H9 (cell line): Measurements from ENCODE around the gene HEPN1. TPM values are rescaled to one million over a fixed set of nuclear protein-coding genes. Genes with fewer than 3 reads are reported as not detected.

Experiments
- DNase-seq: peaks from one replicate; pipeline ENCODE4 v3.0.0-alpha.2; 2017
- H2AFZ ChIP-seq: one replicate; pipeline ENCODE4 v1.6.1; 2013; ENCODE audit warnings: mild to moderate bottlenecking, low read length, control low read depth, moderate library complexity
- H2AK5ac ChIP-seq: 2 replicates; pipeline ENCODE4 v1.6.1; 2013; ENCODE audit warnings: low read length, control low read depth, mixed read lengths; ENCODE audit not compliant: insufficient read length
- H2BK120ac ChIP-seq: one replicate; pipeline ENCODE4 v1.6.1; 2013; ENCODE audit warnings: low read depth, mild to moderate bottlenecking, low read length, control low read depth, inconsistent platforms; ENCODE audit not compliant: poor library complexity, severe bottlenecking
- H2BK12ac ChIP-seq: 2 replicates; pipeline ENCODE4 v1.6.1; 2013; ENCODE audit warnings: low read length, control low read depth, mixed read lengths, low read depth; ENCODE audit not compliant: insufficient read length
- H2BK15ac ChIP-seq: 2 replicates; pipeline ENCODE4 v1.6.1; 2013; ENCODE audit warnings: low read depth, low read length, control low read depth
- H2BK20ac ChIP-seq: one replicate; pipeline ENCODE4 v1.6.1; 2013; ENCODE audit warnings: low read depth, mild to moderate bottlenecking, low read length, control low read depth, inconsistent platforms; ENCODE audit not compliant: poor library complexity, severe bottlenecking
- H2BK5ac ChIP-seq: 2 replicates; pipeline ENCODE4 v1.6.1; 2013; ENCODE audit warnings: low read length, control low read depth, mixed read lengths; ENCODE audit not compliant: insufficient read length
- H3K14ac ChIP-seq: 2 replicates; pipeline ENCODE4 v1.6.1; 2013; ENCODE audit warnings: low read length, control low read depth; ENCODE audit not compliant: insufficient read depth
- H3K18ac ChIP-seq: 2 replicates; pipeline ENCODE4 v1.6.1; 2013; ENCODE audit warnings: low read depth, mild to moderate bottlenecking, mixed read lengths, low read length, control low read depth; ENCODE audit not compliant: insufficient read length
- H3K23ac ChIP-seq: 2 replicates; pipeline ENCODE4 v1.6.1; 2013; ENCODE audit warnings: low read length, control low read depth, mixed read lengths, low read depth; ENCODE audit not compliant: insufficient read length
- H3K23me2 ChIP-seq: 2 replicates; pipeline ENCODE4 v1.6.1; 2013; ENCODE audit warnings: low read depth, mild to moderate bottlenecking, mixed read lengths, low read length, control low read depth; ENCODE audit not compliant: insufficient read length, poor library complexity, severe bottlenecking
- H3K27ac ChIP-seq: 2 replicates; pipeline ENCODE4 v1.5.1; 2013; ENCODE audit warnings: low read length, control low read depth, mixed read lengths, low read depth; ENCODE audit not compliant: insufficient read length
- H3K27me3 ChIP-seq: 2 replicates; pipeline ENCODE4 v1.6.1; 2013; ENCODE audit warnings: low read length, control low read depth, inconsistent platforms; ENCODE audit not compliant: insufficient read depth
- H3K4ac ChIP-seq: 2 replicates; pipeline ENCODE4 v1.6.1; 2013; ENCODE audit warnings: low read depth, mild to moderate bottlenecking, control low read depth, inconsistent platforms, low read length, moderate library complexity
- H3K4me1 ChIP-seq: 2 replicates; pipeline ENCODE4 v1.6.1; 2013; ENCODE audit warnings: low read length, control low read depth, inconsistent platforms; ENCODE audit not compliant: insufficient read depth
- H3K4me2 ChIP-seq: 2 replicates; pipeline ENCODE4 v1.6.1; 2013; ENCODE audit warnings: low read length, control low read depth, mixed read lengths; ENCODE audit not compliant: insufficient read length, insufficient read depth
- H3K56ac ChIP-seq: 2 replicates; pipeline ENCODE4 v1.6.1; 2013; ENCODE audit warnings: low read depth, mild to moderate bottlenecking, mixed read lengths, low read length, control low read depth; ENCODE audit not compliant: insufficient read length
- H3K79me1 ChIP-seq: 2 replicates; pipeline ENCODE4 v1.6.1; 2013; ENCODE audit warnings: low read depth, mild to moderate bottlenecking, moderate library complexity, low read length, control low read depth, inconsistent platforms; ENCODE audit not compliant: insufficient read depth, poor library complexity, severe bottlenecking
- H3K79me2 ChIP-seq: 2 replicates; pipeline ENCODE4 v1.6.1; 2013; ENCODE audit warnings: low read length, control low read depth, inconsistent platforms; ENCODE audit not compliant: insufficient read depth
- H3K9ac ChIP-seq: 2 replicates; pipeline ENCODE4 v1.6.1; 2013; ENCODE audit warnings: low read length, control low read depth, mixed read lengths; ENCODE audit not compliant: insufficient read length; ENCODE audit errors: extremely low read depth
- H3K9me3 ChIP-seq: one replicate; pipeline ENCODE4 v1.6.1; 2013; ENCODE audit warnings: low read depth, low read length, inconsistent platforms; ENCODE audit not compliant: control insufficient read depth
- H3T11ph ChIP-seq: one replicate; pipeline ENCODE4 v1.6.1; 2013; ENCODE audit warnings: mild to moderate bottlenecking, low read length, control low read depth, inconsistent platforms
- H4K20me1 ChIP-seq: one replicate; pipeline ENCODE4 v1.6.1; 2013; ENCODE audit not compliant: control insufficient read depth, insufficient read length, insufficient read depth
- H4K5ac ChIP-seq: 2 replicates; pipeline ENCODE4 v1.6.1; 2013; ENCODE audit warnings: low read depth, mild to moderate bottlenecking, mixed read lengths, low read length, control low read depth; ENCODE audit not compliant: insufficient read length
- H4K8ac ChIP-seq: replicated peaks from 2 replicates; pipeline ENCODE4 v1.6.1; 2013; ENCODE audit warnings: low read length, control low read depth, mixed read lengths, low read depth; ENCODE audit not compliant: insufficient read length
- H4K91ac ChIP-seq: 2 replicates; pipeline ENCODE4 v1.6.1; 2013; ENCODE audit warnings: low read depth, mild to moderate bottlenecking, moderate library complexity, mixed read lengths, low read length, control low read depth; ENCODE audit not compliant: insufficient read length
- H3K27ac Mint-ChIP-seq, 3 experiments: 2 replicates in 2 of 3; 3 replicates in 1 of 3; pipeline ENCODE4 v1.8.0; 2020 to 2021; ENCODE audit warnings: mixed read lengths in 3 of 3, mild to moderate bottlenecking in 1 of 3, moderate library complexity in 1 of 3
- H3K27me3 Mint-ChIP-seq: 2 replicates; pipeline ENCODE4 v1.8.0; 2021; ENCODE audit warnings: low read depth, mild to moderate bottlenecking, moderate library complexity, mixed read lengths
- H3K36me3 Mint-ChIP-seq, 3 experiments: 2 replicates in 2 of 3; 3 replicates in 1 of 3; pipeline ENCODE4 v1.8.0; 2020 to 2021; ENCODE audit warnings: low read depth in 3 of 3, mixed read lengths in 3 of 3; ENCODE audit not compliant: insufficient read depth in 1 of 3
- H3K4me1 Mint-ChIP-seq, 2 experiments: 2 replicates each; pipeline ENCODE4 v1.8.0; 2020; ENCODE audit warnings: mixed read lengths in 2 of 2
- H3K4me3 Mint-ChIP-seq, 2 experiments: 2 replicates in 1 of 2; 3 replicates in 1 of 2; pipeline ENCODE4 v1.8.0; 2020 to 2021; ENCODE audit warnings: mild to moderate bottlenecking in 2 of 2, mixed read lengths in 2 of 2, moderate library complexity in 1 of 2
- H3K9me3 Mint-ChIP-seq, 2 experiments: 2 replicates in 1 of 2; 3 replicates in 1 of 2; pipeline ENCODE4 v1.8.0; 2020; ENCODE audit warnings: mild to moderate bottlenecking in 2 of 2, mixed read lengths in 2 of 2, moderate library complexity in 1 of 2
- WGBS: extraction: QIAGEN DNeasy Blood & Tissue Kit; methylation state at CpG from one replicate; pipeline ENCODE4 v1.1.7; 2013; ENCODE audit warnings: missing lambda C conversion rate, low lambda C conversion rate, mixed read lengths; ENCODE audit not compliant: insufficient read length; ENCODE audit errors: extremely low coverage; 5-methylcytosine and 5-hydroxymethylcytosine counted together
- total RNA-seq: library from RNA; stranded (reverse); gene quantifications from 2 replicates; pipeline ENCODE4 v1.2.1, GENCODE V29; 2021
- TF ChIP-seq, protein P1 (sequence below): fragments of 200-600 bp; sonication (generic); conservative IDR thresholded peaks from 3 replicates; pipeline ENCODE4 v1.8.0; 2021; ENCODE audit warnings: antibody characterized with exemption, mild to moderate bottlenecking

The HEPN1 gene
- total RNA-seq, 1 experiment from 2014 or later: not detected

DNA sequence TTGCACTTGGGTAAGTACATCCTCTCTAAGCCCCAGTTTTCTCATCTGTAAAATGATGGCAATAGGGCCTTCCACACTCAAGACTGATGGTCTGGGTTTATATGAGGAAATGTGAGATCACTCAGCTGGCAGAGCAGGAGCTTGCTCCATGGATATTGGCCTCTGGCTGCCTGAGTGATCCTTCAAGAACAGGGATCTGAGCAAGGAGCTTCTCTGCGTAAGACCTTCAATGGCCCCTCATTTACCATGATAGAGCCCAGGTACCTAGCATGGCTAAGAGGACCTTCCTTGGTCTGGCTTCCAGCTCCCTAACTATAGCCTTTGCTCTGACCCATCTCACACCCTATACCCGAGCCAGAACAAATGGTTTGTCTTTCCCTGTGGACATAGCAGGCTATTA is 26.9 kb upstream of the HEPN1 start:
- Histone ChIP-seq H3T11ph (no peak overlapping the region), H3K4me1 (no peaks in the 10 kb centered on the region), H3K27me3 (no peaks in the 10 kb centered on the region), H3K14ac (no peak overlapping the region), H3K4ac (no peak overlapping the region), H2BK15ac (no peak overlapping the region), H3K27ac (no peak overlapping the region), H4K20me1 (no peaks in the 10 kb centered on the region), H2AK5ac (no peak overlapping the region), H4K91ac (no peak overlapping the region), H3K9me3 (no peaks in the 10 kb centered on the region), H3K56ac (no peak overlapping the region), H3K23ac (no peak overlapping the region), H3K4me2 (no peak overlapping the region), H4K8ac (no peak overlapping the region), H2BK120ac (no peak overlapping the region), H3K18ac (no peak overlapping the region), H4K5ac (no peak overlapping the region), H3K79me1 (no peaks in the 10 kb centered on the region), H3K79me2 (no peaks in the 10 kb centered on the region), H3K23me2 (no peaks in the 10 kb centered on the region), H2AFZ (no peak overlapping the region), H2BK12ac (no peak overlapping the region), H2BK5ac (no peak overlapping the region), H3K9ac (no peak overlapping the region), H2BK20ac (no peak overlapping the region)
- H3K27me3 Mint-ChIP-seq: peaks cover 27% of the 10 kb centered on the region
- TF ChIP-seq, protein P1, sequence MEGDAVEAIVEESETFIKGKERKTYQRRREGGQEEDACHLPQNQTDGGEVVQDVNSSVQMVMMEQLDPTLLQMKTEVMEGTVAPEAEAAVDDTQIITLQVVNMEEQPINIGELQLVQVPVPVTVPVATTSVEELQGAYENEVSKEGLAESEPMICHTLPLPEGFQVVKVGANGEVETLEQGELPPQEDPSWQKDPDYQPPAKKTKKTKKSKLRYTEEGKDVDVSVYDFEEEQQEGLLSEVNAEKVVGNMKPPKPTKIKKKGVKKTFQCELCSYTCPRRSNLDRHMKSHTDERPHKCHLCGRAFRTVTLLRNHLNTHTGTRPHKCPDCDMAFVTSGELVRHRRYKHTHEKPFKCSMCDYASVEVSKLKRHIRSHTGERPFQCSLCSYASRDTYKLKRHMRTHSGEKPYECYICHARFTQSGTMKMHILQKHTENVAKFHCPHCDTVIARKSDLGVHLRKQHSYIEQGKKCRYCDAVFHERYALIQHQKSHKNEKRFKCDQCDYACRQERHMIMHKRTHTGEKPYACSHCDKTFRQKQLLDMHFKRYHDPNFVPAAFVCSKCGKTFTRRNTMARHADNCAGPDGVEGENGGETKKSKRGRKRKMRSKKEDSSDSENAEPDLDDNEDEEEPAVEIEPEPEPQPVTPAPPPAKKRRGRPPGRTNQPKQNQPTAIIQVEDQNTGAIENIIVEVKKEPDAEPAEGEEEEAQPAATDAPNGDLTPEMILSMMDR: no peak
- WGBS: no CpG with 5 or more reads among the region's 2 CpGs
- H3K9me3 Mint-ChIP-seq: no peaks in the 10 kb centered on the region
- H3K4me3 Mint-ChIP-seq: no peak overlapping the region
- no peaks in the 10 kb centered on the region for H3K4me1 Mint-ChIP-seq
- no peak overlapping the region for H3K27ac Mint-ChIP-seq
- DNase-seq: no peak
- no peaks in the 10 kb centered on the region for H3K36me3 Mint-ChIP-seq
